Activated effector memory CD4-positive, alpha-beta T cell treated with anti-CD3 and anti-CD28 coated beads, Interleukin-2, amount 50 U/mL, for 16 hours (primary cell): Measurements from ENCODE around the gene IL17RA.

Experiments used
- DNase-seq: peaks from one replicate; pipeline ENCODE4 v3.0.0-alpha.2; 2020

IL17RA gene

GRCh38 chr22:17106161-17106784, 21.5 kb downstream of the IL17RA start:
- DNase-seq: peak; percentile 21

GRCh38 chr22:17106785-17107546, 22.2 kb downstream of the IL17RA start:
- peak; percentile 51 for DNase-seq

- DNase-seq: no peak
Observed at GRCh38 chr22:17107547-17107810, 22.7 kb downstream of the IL17RA start.

- no peak for DNase-seq
Observed at GRCh38 chr22:17108256-17109112, 23.7 kb downstream of the IL17RA start.

GRCh38 chr22:17109113-17109865, 24.5 kb downstream of the IL17RA start:
- no peak for DNase-seq

GRCh38 chr22:17109976-17110375, 25.2 kb downstream of the IL17RA start:
- no peak for DNase-seq

- peak; percentile 43 for DNase-seq
Observed at GRCh38 chr22:17110791-17111550, 26.2 kb downstream of the IL17RA start.

- DNase-seq: peak; percentile 17
Observed at GRCh38 chr22:17112491-17113042, 27.8 kb downstream of the IL17RA start.

- peak; percentile 53 for DNase-seq
Observed at GRCh38 chr22:17113600-17113999, 28.8 kb downstream of the IL17RA start.

GRCh38 chr22:17114173-17114897, 29.5 kb downstream of the IL17RA start:
- DNase-seq: peak; percentile 39

- DNase-seq: peak; percentile 28
Observed at GRCh38 chr22:17114898-17115235, 30.1 kb downstream of the IL17RA start.

- DNase-seq: peak; percentile 50
Observed at GRCh38 chr22:17115236-17115635, 30.4 kb downstream of the IL17RA start.

- no peak for DNase-seq
Observed at GRCh38 chr22:17115945-17116565, 31.3 kb downstream of the IL17RA start.

GRCh38 chr22:17116572-17117330, 32.0 kb downstream of the IL17RA start:
- no peak for DNase-seq

- no peak for DNase-seq
Observed at GRCh38 chr22:17117400-17117799, 32.6 kb downstream of the IL17RA start.

- DNase-seq: no peak
Observed at GRCh38 chr22:17117890-17118289, 33.1 kb downstream of the IL17RA start.

GRCh38 chr22:17118342-17118741, 33.5 kb downstream of the IL17RA start:
- no peak for DNase-seq

GRCh38 chr22:17119481-17120202, 34.8 kb downstream of the IL17RA start:
- no peak for DNase-seq

GRCh38 chr22:17120281-17120680, 35.5 kb downstream of the IL17RA start:
- peak; percentile 82 for DNase-seq
